NCI-H345 treated with DMSO at 0.1 percent for 48 hours (cell line): ENCODE data around the gene BACE1.
A peak's percentile ranks its signal among the peaks of the same experiment; 100 is the strongest.
"Not testable (repeated sequence)": the region's sequence is repeated elsewhere in the genome, so short reads cannot be mapped to it uniquely, and the experiment has no call there.

Experiments
- DNase-seq: peaks from one replicate; lab custom pipeline; 2025; ENCODE audit not compliant: unreplicated experiment; lab: John Stamatoyannopoulos, UW

BACE1 gene

DNA sequence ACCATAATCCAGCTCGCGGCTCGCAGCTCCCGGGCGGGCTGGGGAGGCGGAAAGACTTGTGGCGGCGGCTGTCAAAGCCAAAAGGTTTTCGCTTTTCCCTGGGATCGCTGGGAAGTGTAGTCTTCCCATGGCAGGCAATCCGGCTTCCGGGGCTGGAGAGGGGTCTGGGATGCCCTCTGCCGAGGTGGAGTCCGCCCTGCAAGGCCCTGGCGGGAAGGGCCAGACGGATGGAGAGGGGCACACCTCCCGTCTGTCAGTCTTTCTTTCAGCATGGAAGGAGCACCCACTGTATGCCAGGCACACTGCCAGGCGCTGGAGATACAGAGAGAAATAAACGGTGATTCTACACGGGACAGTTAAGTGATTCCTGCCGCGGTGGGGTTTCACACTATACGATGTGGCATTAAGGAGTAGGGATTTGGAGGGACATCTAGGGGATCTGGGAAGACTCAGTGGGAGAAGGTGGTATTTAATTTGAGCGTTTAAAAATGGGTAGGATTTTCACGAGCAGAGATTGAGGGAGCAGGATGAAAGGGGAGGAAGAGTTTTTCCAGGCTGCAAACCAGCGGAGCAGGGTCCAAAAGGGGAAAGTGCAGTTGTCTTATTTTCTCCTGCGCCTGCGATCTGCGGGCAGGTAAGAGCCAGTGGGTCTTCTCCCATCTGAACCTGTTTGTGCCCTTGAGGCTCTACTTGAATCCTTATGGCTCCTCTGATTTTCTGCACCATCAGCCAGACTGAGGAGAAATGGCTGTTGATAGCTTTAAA, at the start of gene BACE1:
Gene BACE1, minus strand, starts transcription at position 60 of the 765 bp plus-strand sequence. CDS start 461 bp downstream, outside the sequence.
- peak; percentile 75 for DNase-seq

DNA sequence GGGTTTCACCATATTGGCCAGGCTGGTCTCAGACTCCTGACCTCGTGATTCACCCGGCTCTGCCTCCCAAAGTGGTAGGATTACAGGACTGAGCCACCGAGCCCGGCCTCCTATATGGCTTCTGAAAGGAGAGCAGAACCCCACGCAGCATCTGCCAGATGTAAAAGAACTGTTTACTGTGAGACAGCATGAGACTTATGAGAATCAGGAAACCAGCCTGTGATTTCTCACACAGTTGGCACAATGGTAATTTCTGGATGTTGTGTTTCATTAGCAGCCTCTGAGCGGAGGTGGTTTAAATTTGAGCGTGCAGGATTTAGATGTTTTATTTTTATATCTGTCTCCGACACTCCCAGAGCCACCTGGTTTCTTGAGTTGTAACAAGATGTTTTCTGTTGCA, 45.4 kb upstream of the BACE1 start:
- DNase-seq, result no peak

DNA sequence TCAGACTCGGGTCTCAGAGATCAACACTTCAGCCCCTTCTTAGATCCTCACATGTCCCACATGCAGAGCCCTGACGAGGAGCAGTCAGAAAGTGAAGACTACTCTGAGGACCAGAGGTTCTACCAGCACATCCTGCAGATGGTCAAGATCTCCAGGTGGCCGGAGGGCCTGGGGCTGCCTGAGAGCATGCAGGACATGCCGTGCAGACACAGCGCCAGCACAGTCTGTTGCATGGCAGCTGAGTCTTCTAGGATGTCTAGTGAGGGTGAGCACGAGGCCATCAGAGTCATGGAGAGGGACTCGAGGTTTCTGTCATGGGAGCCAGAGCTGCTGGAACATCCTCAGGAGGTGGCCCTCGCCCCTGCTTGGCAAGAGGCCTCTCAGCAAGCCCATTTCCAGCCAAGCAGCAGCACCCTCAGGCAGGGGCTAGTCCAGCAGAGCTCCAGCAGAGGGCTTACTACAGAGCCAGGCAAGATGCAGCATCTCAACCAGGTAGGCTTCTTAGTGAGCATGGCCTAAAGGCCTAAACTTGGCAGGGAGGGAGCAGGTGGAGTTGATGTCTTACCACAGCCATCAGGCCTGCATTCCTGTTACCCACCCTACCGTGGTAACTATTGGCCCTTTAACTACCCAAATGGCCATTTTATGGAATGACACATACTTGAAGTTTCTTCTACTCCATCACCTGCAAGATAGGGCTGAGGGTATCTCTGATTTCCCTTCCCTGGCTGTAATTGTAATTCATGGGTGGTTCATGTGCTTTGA, 40.3 kb upstream of the BACE1 start:
- no peak for DNase-seq

DNA sequence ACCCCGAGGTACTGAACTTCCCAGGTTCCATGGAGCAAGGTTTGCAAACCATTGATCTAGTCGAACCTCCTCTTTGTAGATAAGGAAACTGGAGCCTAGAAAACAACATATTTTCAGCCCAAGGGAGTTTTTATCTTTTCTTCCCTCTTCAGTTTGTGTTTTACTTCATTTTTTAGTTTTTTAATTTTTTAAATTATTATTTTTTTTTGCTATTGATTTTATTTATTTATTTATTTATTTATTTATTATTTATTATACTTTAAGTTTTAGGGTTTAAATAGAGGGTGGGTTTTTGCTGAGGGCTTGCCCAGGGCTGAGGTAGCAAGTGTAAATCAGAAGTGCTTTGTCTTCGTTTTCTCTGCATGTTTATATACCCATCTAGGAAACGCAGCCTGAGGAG, 38.5 kb upstream of the BACE1 start:
- no peak for DNase-seq

DNA sequence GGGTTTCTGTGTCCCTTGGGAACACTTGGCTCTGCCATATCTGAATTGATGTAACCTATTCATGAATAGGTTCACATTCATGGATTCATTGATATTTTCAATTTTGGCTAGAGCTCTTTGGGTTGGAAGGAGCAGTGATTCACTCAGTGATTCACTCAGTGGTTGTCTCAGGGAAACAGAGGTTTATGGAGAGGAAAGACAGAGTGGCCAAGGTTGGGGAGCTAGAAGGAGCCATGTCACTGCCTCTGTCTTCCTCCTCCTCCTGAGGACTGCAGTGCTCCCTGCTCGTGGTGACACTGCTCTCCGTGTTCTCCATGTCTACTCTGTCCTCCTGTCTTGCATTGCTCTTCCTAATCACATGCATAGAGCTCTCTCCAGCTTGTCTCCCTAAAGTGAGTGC, 29.0 kb upstream of the BACE1 start:
- no peak for DNase-seq

DNA sequence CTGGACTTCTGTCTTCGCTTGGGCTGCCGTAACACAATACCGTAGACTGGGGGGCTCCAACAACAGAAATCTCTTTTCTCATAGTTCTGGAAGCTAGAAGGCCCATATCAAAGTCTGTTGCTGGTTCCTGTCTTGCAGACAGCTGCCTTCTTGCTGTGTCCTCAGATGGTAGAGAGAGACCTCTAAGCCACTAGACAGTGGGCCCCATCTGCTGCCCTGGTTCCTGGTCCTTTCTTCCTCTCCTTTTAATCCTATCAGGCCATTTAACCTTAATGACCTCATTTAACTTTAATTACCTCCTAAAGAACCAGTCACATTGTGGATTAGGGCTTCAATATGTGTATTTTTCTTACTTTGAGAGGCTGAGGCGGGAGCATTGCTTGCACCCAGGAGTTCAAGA, 21.0 kb upstream of the BACE1 start:
- DNase-seq, result no peak

DNA sequence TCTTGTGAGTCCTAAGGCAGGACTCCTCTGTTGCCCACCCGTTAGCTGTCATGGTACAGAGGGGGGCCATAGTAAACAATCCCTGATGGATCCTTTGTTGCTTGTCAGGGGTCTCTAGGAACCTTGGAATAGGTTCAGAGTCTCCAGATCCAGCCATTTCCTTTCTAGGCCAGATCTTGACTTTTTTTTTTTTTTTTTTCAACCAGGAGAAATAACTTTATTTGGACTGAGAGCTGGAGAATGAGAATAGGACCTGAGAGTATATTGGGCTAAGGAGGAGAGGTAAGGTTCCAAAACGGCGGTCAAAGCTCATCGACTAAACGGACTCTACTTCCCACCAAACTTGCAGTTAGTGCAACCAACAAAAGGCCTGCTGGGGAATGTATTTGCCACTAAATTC, 19.3 kb upstream of the BACE1 start:
- no peak for DNase-seq

DNA sequence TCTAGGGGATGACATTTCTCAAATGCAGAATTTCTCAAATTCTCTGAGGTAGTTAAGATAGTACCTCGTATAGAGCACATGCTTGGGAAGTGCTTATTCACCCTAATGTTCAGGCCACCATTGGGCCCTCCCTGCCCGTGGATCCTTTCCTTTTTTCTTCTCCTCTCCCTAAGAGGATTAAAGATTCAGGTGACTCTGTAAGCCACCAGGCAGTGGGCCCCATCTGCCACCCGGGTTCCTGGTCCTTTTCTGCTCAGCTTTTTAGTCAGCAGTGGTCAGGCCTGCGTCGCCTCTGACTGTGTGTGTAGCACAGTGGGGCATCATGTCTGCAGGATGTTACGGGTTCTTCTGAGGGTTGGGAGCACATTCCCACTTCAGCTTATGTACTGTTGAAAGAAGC, 18.8 kb upstream of the BACE1 start:
- DNase-seq, result no peak

DNA sequence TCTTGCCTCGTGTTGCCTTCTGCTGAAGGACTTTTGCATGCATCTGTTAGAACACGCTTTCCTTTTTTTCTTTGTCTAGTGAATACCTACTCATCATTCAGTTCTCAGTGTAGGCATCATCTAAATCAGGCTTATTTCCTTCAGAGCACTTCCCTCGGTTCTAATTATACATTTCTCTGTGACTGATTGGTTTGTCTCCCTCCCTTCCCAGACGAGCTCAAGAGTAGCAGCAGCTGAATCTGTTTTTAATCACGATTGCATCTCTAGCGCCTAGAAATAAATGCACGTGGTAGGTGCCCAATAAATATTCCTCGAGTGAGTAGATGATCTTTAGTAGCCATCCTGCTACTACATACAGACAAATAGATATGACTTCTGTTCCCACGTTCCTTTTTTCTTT, 17.9 kb upstream of the BACE1 start:
- DNase-seq, result no peak

DNA sequence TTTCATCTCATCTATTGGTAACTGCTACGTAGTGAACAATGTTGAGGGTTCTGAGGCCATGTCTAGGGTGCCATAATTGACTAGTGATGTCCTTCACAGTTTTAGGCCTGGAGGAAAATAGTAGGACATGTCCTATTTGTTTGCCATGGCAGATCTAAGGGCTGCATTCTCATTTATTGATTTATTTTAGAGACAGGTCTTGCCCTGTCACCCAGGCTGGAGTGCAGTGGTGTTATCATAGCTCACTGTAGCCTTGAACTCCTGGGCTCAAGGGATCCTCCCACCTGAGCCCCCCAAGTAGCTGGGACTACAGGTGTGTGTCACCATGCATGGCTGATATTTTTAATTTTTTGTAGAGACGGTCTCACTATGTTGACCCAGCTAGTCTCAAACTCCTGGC, 16.8 kb upstream of the BACE1 start:
- DNase-seq, result no peak

DNA sequence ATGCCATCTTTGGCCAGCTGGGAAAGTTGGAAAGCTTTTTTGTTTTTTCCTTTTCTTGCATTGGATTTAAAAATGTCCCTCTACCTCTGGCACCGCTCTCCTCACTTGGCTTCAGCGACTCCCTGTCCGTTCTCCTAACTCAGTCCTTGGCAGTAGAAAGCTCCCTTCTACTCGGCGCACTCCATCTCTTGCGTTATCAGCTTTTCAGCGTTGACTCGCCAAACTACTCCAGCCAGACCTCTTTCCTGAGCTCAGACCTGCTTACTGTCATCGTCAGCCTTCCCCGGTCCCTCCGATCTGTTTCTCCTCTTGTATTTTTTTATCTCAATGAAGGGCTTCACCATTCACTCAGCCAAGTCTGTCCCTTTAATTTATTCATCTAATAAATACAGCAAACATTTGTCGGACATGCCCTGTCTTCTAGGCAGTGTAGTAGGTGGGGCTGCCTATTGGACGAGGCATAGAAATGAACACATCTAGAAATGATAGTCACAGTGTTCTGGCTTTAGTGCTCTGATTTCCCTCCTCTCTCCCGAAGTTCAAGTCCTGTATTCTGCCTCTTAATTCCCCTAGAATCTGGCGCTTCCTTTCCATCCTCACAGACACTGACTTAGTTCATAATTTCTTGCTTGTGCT, 12.4 kb upstream of the BACE1 start:
- DNase-seq, result peak; percentile 11

DNA sequence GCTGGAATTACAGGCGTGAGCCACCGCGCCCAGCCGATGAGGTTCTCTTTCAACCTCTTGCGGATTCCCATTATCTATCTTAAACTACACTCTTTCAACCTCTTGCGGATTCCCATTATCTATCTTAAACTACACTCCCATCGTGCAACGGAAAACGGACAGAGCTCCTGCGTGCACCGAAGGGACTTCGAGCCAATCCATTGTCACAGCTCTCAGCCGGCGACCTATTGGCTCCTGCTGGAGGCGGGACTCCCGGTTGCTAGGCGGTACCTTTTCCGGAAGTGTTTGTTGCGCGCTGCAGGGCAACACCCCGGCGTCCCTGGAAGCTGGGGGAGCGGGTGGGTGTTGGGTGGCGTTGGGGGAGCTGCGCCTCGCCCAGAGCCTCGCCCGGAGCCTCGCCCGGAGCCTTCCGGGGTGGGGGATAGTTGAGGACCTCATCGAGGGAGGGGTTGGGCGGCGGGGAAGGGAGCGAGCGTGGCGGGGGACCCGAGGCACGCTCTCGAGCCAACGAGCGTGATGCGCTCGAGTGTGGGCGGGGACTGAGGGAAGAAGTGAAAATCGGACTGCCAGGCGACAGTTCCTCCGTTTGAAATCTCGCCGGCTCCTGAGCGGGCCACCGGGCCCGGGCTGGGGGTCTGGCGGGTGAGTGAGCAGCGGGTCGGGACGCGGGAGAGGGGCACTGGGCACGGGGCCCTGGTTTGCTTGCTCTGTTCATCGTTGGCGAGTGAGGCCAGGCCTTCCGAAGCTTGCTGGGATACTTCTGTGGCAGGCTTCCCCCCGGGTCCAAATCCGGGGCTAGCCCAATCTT, 11.7 kb upstream of the BACE1 start, which contains the start of gene CEP164:
Gene CEP164, plus strand, starts transcription at position 288 of the 808 bp plus-strand sequence. CDS start 10,733 bp downstream, outside the sequence.
- peak; percentile 95 for DNase-seq

DNA sequence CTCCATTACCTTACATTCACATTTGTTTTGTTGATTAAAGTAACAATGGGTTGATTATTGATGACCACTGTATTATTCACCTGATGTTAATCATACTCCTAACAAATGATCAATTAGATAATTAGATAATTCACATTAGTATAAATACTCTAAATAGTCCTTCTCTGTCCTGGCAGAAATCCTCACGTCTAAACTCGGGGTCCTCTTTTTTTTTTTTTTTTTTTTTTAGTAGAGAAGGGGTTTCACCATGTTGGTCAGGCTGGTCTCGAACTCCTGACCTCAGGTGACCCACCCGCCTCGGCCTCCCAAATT, 11.2 kb upstream of the BACE1 start:
- DNase-seq, result not testable (repeated sequence)

DNA sequence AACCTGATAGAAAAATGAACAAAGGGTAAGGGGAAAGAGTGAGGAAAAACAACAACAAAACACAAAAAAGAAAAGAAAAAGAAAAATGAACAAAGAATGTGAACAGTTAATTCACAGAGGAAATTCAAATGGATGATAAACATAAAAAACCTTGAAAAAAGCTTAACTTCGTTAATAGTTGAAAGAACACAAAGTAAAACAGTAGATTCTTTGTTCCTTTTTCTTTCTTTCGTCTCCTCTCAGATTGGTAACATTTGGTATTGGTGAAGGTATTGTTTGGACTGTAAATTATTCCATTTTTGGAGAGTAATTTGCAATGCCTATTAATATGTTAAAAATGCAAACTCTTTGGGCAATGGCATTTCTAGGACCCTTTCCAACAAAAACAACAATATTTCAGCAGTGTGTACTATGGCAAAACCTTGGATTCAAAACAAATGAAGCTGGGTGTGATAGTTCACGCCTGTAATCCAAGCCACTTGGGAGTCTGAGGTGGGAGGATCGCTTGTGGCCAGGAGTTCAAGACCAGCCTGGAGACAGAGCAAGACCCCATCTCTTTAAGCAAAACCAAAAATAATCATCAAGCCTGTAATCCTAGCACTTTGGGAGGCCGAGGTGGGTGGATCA, 3.3 kb upstream of the BACE1 start:
- DNase-seq, result no peak

DNA sequence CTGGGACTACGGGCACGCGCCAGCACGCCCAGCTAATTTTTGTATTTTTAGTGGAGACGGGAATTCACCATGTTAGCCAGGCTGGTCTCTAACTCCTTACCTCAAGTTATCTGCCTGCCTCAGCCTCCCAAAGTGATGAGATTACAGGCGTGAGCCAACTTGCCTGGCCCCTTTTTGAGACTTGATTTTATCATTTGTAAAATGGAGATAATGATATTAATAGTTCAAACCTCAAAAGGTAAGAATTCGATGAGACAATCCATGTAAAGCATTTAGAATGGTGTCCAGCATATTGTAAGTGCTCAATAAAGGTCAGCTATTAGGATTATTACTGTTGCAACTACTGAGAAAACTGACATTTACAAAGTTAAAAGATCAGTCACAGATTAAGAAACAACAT, 2.7 kb upstream of the BACE1 start:
- no peak for DNase-seq

DNA sequence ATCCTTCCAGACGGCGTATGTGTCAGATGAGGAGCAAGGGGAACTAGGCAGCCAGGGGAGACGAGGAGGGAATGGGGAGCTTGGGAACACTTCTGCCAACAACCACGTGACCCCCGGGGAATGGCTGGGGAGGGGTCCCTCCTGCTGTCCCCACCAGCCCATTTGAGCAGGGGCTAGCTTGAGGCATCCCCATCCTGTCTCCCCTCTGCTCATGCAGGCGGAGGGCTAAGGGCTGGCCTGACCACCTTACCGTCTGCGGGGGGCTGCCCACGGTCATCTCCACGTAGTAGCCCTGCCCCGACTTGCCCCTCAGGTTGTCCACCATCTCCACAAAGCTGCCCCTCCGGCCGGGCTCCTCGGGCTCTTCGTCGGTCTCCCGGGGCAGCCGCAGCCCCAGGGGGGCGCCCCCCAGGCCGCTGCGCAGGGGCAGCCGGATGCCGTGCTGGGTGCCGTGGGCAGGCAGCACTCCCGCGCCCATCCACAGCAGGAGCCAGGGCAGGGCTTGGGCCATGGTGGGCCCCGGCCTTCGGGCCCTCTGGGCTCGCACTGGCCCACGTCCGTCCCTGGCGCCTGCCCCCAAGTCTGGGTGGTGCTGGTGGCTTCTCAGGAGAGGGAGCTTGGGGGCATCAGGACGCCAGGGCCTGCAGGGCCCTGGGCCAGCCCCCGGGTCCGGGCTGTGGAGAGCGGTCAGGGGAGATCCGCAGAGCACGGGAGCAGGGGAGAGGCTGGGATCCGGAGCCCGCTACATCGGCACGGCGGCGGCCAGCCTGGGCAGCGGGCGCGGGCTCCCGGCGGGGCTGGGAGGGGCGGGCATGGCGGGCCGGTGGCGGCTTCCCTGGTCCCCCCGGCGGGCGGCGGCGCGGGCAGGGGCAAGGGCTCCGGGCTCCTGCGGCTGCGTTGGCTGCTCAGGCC, 515 bp downstream of the BACE1 start:
- DNase-seq, result no peak

DNA sequence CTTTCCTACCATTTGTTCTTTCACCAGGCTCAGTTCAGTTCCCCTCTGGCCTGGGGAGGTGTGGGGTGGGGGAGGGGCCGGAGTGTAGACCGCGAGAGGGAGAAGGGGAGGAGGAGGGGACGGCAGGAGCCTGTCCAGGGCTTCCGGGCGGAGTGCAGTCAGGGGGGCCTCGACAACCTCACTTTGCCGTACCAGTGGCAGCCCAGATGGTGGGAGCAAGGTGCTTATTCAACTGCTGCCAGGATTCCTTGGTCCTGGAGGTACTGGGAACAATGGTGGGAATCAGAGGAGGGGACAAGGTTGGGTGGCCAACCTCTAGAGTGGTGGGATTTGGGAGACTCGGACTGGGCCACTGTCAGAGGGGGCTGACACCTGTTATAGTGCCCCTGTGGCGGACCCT, 1.2 kb downstream of the BACE1 start:
- DNase-seq, result no peak

DNA sequence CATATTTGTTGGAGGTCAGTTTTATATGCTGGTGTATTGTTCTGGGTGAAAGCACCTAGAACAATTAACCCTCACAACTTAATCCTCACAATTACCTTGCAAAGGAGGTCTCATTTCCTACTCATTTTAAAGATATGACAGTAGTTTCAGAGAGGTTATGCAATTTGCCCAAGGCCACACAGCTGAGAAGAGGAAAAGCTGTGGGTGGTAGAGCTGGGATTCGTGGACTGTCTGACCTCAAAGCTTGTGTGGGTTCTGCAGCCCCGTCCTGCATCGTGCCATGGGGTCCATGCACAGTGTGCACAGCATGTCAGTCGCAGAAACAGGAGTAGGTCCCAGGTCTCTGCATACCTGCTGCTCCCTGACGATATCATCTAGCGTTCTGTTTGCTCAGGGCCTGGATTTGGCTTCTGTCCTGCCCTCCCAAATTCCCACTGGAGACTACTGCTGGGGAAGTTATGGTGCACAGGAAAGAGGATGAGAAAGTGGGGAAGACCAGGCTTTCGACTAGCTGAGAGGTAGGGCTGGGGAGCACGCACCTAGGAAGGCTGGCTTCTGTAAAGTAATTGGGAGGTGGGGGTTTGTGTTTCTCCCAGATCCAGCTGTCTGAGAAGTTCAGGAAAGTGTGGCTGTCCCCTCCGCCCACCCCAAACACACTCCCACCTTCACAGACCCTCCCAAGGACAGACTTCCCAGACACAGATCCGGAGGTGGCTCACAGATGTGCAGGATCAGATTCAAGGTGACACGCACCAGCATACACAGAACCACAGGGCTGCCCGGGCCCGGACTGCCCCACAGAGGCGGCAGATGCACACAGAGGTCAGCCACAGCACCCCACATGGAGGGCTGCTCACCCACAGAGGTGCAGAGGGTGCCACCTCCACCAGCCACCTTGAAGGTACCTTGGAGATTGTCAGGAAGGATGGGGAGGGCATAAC, 2.0 kb downstream of the BACE1 start:
- no peak for DNase-seq

DNA sequence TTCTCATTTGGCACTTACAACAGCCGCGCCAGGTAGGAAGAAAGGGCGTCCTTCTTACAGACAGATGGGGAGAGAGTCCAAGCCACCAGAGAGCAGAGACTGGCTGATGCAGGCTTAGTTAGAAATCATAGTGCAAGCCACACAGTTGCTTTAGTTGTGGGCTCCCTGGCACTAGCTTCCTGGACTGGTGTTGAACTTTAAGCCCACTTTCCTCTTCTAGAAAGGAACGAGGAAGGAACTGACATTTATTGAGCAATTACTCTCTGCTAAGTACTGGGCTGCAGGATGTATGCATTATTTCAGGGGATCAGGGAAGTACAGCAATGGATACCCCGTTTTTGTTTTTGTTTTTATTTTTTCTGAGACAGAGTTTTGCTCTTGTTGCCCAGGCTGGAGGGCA, 3.0 kb downstream of the BACE1 start:
- no peak for DNase-seq
